GM23248 (cell line): Measurements from ENCODE around the gene FH.

ENCODE experiments used
- EZH2 ChIP-seq: fragments of 200-600 bp; sonication (generic); IDR thresholded peaks from 2 replicates; pipeline ENCODE4 v1.6.1; 2018; ENCODE audit warnings: antibody characterized with exemption, mild to moderate bottlenecking; ENCODE audit not compliant: insufficient read depth, poor library complexity, severe bottlenecking
- EZH2phosphoT487 ChIP-seq: fragments of 200-600 bp; sonication (generic); IDR thresholded peaks from 2 replicates; pipeline ENCODE4 v1.6.1; 2018; ENCODE audit warnings: antibody characterized with exemption, moderate library complexity, mild to moderate bottlenecking, low read depth; ENCODE audit not compliant: insufficient read depth

DNA sequence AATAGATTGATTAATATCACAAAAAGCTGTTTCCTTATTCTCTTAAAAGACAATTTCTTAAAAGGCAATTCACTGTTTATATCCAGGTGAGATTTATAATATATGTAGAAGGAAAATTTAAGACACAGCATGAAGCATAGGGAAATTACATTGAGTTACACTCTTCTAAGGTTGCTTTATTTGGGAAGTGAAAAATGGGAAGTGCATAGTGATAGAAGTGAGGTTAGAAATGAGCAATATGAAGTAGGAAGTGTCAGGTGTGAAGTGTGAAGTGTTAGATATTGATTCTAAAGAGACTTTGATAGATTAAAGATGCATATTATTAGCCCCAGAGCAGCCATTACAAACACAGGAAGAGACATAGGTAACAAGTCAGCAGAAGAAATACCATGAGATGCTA is 40.3 kb downstream of the FH start:
- TF ChIP-seq EZH2 (no peak), EZH2phosphoT487 (no peak)
